Muscle layer of duodenum (tissue), 2 donors: Measurements from ENCODE around the gene DERL2.
A peak's percentile ranks its signal among the peaks of the same experiment; 100 is the strongest.
"Not testable (repeated sequence)": the region's sequence is repeated elsewhere in the genome, so short reads cannot be mapped to it uniquely, and the experiment has no call there.

ENCODE experiments used
- H3K27ac ChIP-seq: one replicate; pipeline ENCODE4 v1.7.0; 2013; ENCODE audit warnings: mild to moderate bottlenecking, low read length
- H3K27me3 ChIP-seq: one replicate; pipeline ENCODE4 v1.7.0; 2013; ENCODE audit warnings: low read depth, mild to moderate bottlenecking, control low read depth, low read length
- H3K36me3 ChIP-seq, 2 donors: one replicate each; pipeline ENCODE4 v1.7.0; 2013; ENCODE audit warnings: low read length in 2 of 2, control low read depth in 1 of 2, mild to moderate bottlenecking in 1 of 2; ENCODE audit not compliant: insufficient read depth in 2 of 2, control insufficient read depth in 1 of 2
- H3K4me1 ChIP-seq, 2 donors: one replicate each; pipeline ENCODE4 v1.7.0; 2013; ENCODE audit warnings: low read length in 2 of 2, mild to moderate bottlenecking in 2 of 2, control low read depth in 1 of 2, moderate library complexity in 1 of 2; ENCODE audit not compliant: insufficient read depth in 2 of 2, control insufficient read depth in 1 of 2
- H3K4me3 ChIP-seq, 2 donors: one replicate each; pipeline ENCODE4 v1.7.0; 2013; ENCODE audit warnings: low read length in 2 of 2, low read depth in 1 of 2, mild to moderate bottlenecking in 1 of 2
- H3K9me3 ChIP-seq, 2 donors: one replicate each; pipeline ENCODE4 v1.7.0; 2013; ENCODE audit warnings: low read length in 2 of 2, control low read depth in 1 of 2, mild to moderate bottlenecking in 1 of 2; ENCODE audit not compliant: control insufficient read depth in 1 of 2
- donor health status: healthy.

Gene DERL2

GRCh38 chr17:5467416-5467815 is 18.6 kb downstream of the DERL2 start:
- Histone ChIP-seq H3K4me1 (peaks cover 0 to 16% of the 10 kb centered on the region in 2 donors), H3K4me3 (peak overlapping the region; percentile 89 to 97), H3K36me3 (peaks cover 0 to 10% of the 10 kb centered on the region in 2 donors), H3K27me3 (no peaks in the 10 kb centered on the region), H3K27ac (no peak overlapping the region), H3K9me3 (no peaks in the 10 kb centered on the region)

- Histone ChIP-seq H3K9me3 (no peaks in the 10 kb centered on the region), H3K27ac (no peak overlapping the region), H3K4me3 (no peak overlapping the region), H3K36me3 (peaks cover 0 to 7% of the 10 kb centered on the region in 2 donors), H3K27me3 (no peaks in the 10 kb centered on the region), H3K4me1 (peaks cover 0 to 16% of the 10 kb centered on the region in 2 donors)
Measured at GRCh38 chr17:5466295-5466694, 19.7 kb downstream of the DERL2 start.

DNA sequence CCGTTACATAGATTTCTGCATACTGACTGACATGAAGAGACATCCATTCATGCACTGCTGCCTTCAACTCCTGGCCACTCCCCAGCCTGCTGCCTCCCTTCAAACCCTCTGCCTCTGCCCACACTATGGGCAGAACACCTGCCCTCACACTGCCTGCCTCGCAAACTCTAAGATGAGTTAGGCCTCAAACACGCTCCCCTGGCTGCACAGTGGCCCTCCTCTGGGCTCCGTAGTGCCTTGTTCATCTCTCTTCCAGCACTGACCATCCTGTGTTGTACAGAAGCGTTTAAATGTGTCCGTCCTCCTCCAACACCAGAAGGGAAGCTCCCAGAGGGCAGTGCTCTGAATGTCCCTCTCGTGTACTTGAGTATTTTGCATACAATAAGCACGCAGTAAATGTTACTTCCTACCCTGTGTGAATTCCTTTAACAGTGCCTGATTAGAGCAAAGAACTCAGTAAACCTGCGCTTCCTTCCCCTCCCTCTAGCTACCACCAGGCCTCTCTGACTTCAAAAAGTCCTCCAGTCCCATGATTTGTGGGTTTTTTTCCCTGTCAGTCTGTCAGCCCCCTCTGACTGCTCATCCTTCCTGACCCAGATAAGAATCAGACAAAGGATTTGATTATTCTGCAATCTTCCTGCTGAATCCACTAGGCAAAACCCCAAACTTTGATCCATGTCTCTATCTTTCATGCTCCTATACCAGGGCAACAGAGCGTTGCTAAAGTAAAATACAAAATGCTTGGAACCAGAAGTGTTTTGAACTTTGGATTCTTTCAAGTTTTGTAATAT is 21.1 kb downstream of the DERL2 start:
- no peak overlapping the region for H3K27ac ChIP-seq
- peaks cover 0 to 16% of the 10 kb centered on the region in 2 donors for H3K4me1 ChIP-seq
- no peak overlapping the region for H3K4me3 ChIP-seq
- no peaks in the 10 kb centered on the region for H3K27me3 ChIP-seq
- peaks cover 4 to 15% of the 10 kb centered on the region in 2 donors for H3K36me3 ChIP-seq
- no peaks in the 10 kb centered on the region for H3K9me3 ChIP-seq

DNA sequence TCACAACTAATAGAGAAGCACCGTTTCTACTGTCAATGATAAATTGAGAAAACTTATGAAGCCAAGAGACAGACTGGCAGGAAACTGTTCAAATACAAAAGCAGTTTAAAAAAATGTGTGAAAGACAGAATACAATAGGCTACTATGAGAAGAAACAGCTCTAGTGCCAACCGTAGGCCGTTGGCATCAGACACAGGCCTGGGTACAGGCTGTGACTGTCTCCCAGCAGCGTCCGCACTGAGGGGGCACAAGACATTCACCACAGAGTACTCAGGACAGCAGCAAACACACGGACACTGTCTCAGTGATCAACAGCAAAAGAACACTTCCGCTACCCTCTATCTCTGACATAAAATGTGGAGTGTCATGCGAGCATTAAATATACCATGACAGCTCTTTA is 39.2 kb downstream of the DERL2 start:
- no peaks in the 10 kb centered on the region for H3K27me3 ChIP-seq
- peaks cover 39 to 68% of the 10 kb centered on the region in 2 donors for H3K36me3 ChIP-seq
- no peaks in the 10 kb centered on the region for H3K4me1 ChIP-seq
- no peak overlapping the region for H3K4me3 ChIP-seq
- no peak overlapping the region for H3K27ac ChIP-seq
- H3K9me3 ChIP-seq, result no peaks in the 10 kb centered on the region

GRCh38 chr17:5444209-5444608 is 41.8 kb downstream of the DERL2 start:
- no peaks in the 10 kb centered on the region for H3K27me3 ChIP-seq
- no peaks in the 10 kb centered on the region for H3K9me3 ChIP-seq
- H3K4me1 ChIP-seq, result peaks cover 0 to 5% of the 10 kb centered on the region in 2 donors
- H3K27ac ChIP-seq, result no peak overlapping the region
- peaks cover 29 to 58% of the 10 kb centered on the region in 2 donors for H3K36me3 ChIP-seq
- H3K4me3 ChIP-seq, result no peak overlapping the region

DNA sequence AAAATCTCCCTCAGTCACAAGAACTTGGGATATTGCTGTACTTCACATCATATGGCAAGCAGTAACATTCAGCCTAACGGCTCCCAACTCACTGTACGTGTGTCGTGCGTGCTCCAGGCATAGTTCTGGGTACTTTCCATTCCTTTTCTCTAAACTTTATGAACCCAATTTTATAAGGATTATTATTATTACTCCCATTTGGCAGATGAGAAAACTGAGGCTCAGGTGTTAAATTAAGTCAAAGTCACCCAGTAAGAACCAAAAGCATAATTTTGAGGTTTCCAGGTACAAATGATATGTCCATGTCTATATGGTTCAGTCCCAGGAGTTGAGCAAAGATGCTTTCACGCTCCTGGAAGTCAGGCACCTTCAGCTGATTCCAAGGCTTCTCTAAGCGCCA is 42.2 kb downstream of the DERL2 start:
- Histone ChIP-seq H3K9me3 (no peaks in the 10 kb centered on the region), H3K4me1 (peaks cover 0 to 5% of the 10 kb centered on the region in 2 donors), H3K36me3 (peaks cover 27 to 56% of the 10 kb centered on the region in 2 donors), H3K27me3 (no peaks in the 10 kb centered on the region), H3K27ac (no peak overlapping the region), H3K4me3 (no peak overlapping the region)

DNA sequence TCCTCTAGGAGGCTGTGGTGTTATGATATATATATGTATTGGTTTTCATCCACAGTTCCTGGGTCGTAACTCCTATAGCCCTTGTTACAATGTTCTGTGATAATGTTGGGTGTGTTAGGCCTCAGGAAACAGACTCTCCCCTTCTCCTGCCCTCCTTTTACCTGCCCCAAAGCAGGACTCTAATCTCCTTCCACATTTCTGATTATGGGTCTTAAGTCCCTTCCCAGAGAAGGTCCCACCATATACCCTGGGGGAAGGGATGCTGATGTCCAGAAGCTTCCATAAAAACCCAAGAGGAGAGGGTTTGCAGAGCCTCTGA is 46.6 kb downstream of the DERL2 start:
- no peaks in the 10 kb centered on the region for H3K27me3 ChIP-seq
- peak overlapping the region; percentile 95 for H3K4me3 ChIP-seq
- no peaks in the 10 kb centered on the region for H3K9me3 ChIP-seq
- H3K27ac ChIP-seq, result peak overlapping the region; percentile 84
- H3K4me1 ChIP-seq, result peaks cover 0 to 20% of the 10 kb centered on the region in 2 donors
- H3K36me3 ChIP-seq, result peaks cover 34 to 38% of the 10 kb centered on the region in 2 donors

- Histone ChIP-seq H3K27me3 (no peaks in the 10 kb centered on the region), H3K36me3 (peaks cover 33 to 38% of the 10 kb centered on the region in 2 donors), H3K4me3 (peak within 1 kb of the TSS; percentile 95), H3K9me3 (no peaks in the 10 kb centered on the region), H3K4me1 (peaks cover 0 to 20% of the 10 kb centered on the region in 2 donors), H3K27ac (peak within 1 kb of the TSS; percentile 87)
Measured at GRCh38 chr17:5438716-5439445, 47.1 kb downstream of the DERL2 start, which contains the start of gene C1QBP. Gene C1QBP (minus strand): TSS chr17:5439155. CDS start chr17:5439073, 82 bp downstream.

DNA sequence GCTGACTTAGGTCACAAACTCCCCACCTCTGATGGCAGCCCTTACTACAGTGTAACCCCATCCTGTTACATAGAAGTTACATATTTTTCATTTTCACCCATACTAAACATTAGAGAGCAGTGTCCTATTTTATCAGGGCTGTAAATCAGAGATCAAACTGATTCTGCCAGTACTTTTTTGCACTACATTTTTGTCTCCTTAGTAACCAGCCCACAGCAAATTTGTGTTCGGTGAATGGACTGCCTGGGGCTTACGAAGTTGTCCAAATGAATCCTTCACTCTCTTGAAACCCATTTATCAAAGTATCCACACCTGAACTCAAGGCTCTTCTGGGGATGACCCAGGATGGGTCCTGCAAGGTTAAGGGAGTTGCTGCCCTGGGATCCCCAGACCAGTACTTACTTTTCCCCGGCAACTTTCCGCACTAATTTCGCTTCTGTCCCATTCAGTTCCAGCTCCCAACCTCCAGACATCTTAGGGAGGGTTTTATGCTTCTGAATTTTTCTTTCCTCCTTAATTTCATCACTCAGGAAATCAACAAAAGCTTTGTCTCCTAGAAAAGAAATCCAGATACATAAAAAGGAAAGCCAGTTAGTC is 48.2 kb downstream of the DERL2 start:
- H3K36me3 ChIP-seq, result peaks cover 35 to 41% of the 10 kb centered on the region in 2 donors
- H3K9me3 ChIP-seq, result no peaks in the 10 kb centered on the region
- peak overlapping the region; percentile 95 for H3K4me3 ChIP-seq
- peaks cover 0 to 20% of the 10 kb centered on the region in 2 donors for H3K4me1 ChIP-seq
- H3K27ac ChIP-seq, result peak overlapping the region; percentile 87
- H3K27me3 ChIP-seq, result no peaks in the 10 kb centered on the region

DNA sequence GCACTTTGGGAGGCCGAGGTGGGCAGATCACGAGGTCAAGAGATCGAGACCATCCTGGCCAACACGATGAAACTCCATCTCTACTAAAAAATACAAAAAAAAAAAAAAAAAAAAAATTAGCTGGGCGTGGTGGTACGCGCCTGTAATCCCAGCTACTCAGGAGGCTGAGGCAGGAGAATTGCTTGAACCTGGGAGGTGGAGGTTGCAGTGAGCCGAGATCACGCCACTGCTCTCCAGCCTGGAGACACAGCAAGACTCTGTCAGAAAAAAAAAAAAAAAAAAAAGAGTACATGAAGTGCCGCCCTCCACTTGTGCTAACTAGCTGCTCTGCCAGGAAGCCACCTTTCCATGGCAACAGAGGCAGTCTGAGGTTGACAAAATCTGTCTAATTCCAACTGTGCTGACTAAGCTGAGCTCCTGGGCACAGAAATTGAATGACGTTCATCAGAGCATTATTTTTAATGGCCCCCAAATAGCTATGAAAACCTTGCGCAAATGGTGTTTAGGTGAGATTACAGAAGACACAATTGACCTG is 50.1 kb downstream of the DERL2 start:
- H3K4me1 ChIP-seq, result peaks cover 0 to 20% of the 10 kb centered on the region in 2 donors
- H3K4me3 ChIP-seq, H3K27me3 ChIP-seq, H3K9me3 ChIP-seq, H3K27ac ChIP-seq: not testable (repeated sequence)
- peaks cover 55 to 56% of the 10 kb centered on the region in 2 donors for H3K36me3 ChIP-seq

- H3K27me3 ChIP-seq, result no peaks in the 10 kb centered on the region
- H3K4me1 ChIP-seq, result peaks cover 0 to 20% of the 10 kb centered on the region in 2 donors
- no peak overlapping the region for H3K4me3 ChIP-seq
- H3K36me3 ChIP-seq, result peaks cover 60 to 62% of the 10 kb centered on the region in 2 donors
- no peak overlapping the region for H3K27ac ChIP-seq
- H3K9me3 ChIP-seq, result no peaks in the 10 kb centered on the region
Measured at GRCh38 chr17:5434984-5435383, 51.0 kb downstream of the DERL2 start.
